ENCODE results near the gene KCNJ5.

DNA sequence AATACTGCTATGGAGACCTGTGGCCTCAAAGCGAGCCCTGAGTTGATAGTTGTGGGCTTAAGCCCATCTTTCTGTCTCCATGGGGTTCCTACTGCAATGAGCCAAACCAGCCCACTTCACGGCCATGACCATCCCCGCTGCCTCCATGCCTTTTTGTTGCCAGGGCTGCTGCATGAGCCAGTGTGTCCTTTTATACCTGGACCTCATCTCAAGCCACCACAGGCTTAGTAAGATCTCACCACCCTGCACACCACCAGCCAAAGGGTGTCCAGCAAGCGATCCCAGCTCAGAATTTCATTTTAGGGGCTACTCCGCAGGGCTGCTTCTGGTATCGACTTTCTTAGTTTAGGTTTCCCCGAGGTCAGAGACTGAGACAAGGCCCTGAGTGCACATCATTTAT is 43.2 kb downstream of the KCNJ5 start:
- TF ChIP-seq CTCF (IDR thresholded peaks at IDR 0.05) = no peak
- TF ChIP-seq POLR2A (IDR thresholded peaks at IDR 0.05) = no peak
- no peak for TF ChIP-seq POLR2AphosphoS5 (IDR thresholded peaks at IDR 0.05)
